Esophagus squamous epithelium (tissue), 4 donors: ENCODE results near the gene BLOC1S4.

Experiments
- POLR2A ChIP-seq, 4 donors: fragments of 450-650 bp; IDR thresholded peaks; one replicate each; pipeline ENCODE4 v1.6.1; 2017; ENCODE audit warnings: antibody characterized with exemption in 4 of 4, mild to moderate bottlenecking in 4 of 4, moderate library complexity in 3 of 4
- TF ChIP-seq, protein P1 (sequence below), 6 experiments: fragments of 450-650 bp in 4 of 6; fragments of 200-600 bp in 2 of 6; sonication (generic) in 2 of 6; IDR thresholded peaks; one replicate each; pipeline ENCODE4 v1.5.1; 2016 to 2019; ENCODE audit warnings: antibody characterized with exemption in 6 of 6, mild to moderate bottlenecking in 4 of 6, moderate library complexity in 4 of 6

- TF ChIP-seq, protein P1, sequence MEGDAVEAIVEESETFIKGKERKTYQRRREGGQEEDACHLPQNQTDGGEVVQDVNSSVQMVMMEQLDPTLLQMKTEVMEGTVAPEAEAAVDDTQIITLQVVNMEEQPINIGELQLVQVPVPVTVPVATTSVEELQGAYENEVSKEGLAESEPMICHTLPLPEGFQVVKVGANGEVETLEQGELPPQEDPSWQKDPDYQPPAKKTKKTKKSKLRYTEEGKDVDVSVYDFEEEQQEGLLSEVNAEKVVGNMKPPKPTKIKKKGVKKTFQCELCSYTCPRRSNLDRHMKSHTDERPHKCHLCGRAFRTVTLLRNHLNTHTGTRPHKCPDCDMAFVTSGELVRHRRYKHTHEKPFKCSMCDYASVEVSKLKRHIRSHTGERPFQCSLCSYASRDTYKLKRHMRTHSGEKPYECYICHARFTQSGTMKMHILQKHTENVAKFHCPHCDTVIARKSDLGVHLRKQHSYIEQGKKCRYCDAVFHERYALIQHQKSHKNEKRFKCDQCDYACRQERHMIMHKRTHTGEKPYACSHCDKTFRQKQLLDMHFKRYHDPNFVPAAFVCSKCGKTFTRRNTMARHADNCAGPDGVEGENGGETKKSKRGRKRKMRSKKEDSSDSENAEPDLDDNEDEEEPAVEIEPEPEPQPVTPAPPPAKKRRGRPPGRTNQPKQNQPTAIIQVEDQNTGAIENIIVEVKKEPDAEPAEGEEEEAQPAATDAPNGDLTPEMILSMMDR (IDR thresholded peaks at IDR 0.05): no peak
- TF ChIP-seq POLR2A (IDR thresholded peaks at IDR 0.05): no peak
Observed at GRCh38 chr4:6710996-6711395, 5.0 kb upstream of the BLOC1S4 start.
